Osteoblast (primary cell): ENCODE measurements around the gene KCNG1. TPM values are rescaled to one million over a fixed set of nuclear protein-coding genes. Genes with fewer than 3 reads are reported as not detected.

Experiments used
- DNase-seq: peaks from one replicate; pipeline ENCODE4 v3.0.0; 2011; ENCODE audit warnings: low spot score, mixed read lengths; ENCODE audit not compliant: insufficient read length; ENCODE audit errors: missing footprints
- H2AFZ ChIP-seq: 2 replicates; pipeline ENCODE4 v1.6.0; 2011; ENCODE audit warnings: mild to moderate bottlenecking, low read length
- H3K27ac ChIP-seq: 2 replicates; pipeline ENCODE4 v1.5.1; 2011; ENCODE audit warnings: mild to moderate bottlenecking, low read depth, low read length, moderate library complexity
- H3K27me3 ChIP-seq: 2 replicates; pipeline ENCODE4 v1.6.0; 2012; ENCODE audit warnings: mild to moderate bottlenecking, control low read depth, inconsistent platforms, low read length, moderate library complexity; ENCODE audit not compliant: insufficient read depth
- H3K36me3 ChIP-seq: 2 replicates; pipeline ENCODE4 v1.5.1; 2011; ENCODE audit warnings: mild to moderate bottlenecking, low read length, control low read depth, moderate library complexity; ENCODE audit not compliant: insufficient read depth
- H3K4me1 ChIP-seq: 2 replicates; pipeline ENCODE4 v1.5.1; 2011; ENCODE audit warnings: mild to moderate bottlenecking, low read length, control low read depth, moderate library complexity; ENCODE audit not compliant: insufficient read depth
- H3K4me2 ChIP-seq: 2 replicates; pipeline ENCODE4 v1.6.0; 2011; ENCODE audit warnings: mild to moderate bottlenecking, low read length; ENCODE audit not compliant: insufficient read depth
- H3K4me3 ChIP-seq: fragments of 200-600 bp; sonication (generic); 3 replicates; pipeline ENCODE4 v1.5.1; 2012; ENCODE audit warnings: mild to moderate bottlenecking, low read length, inconsistent platforms; ENCODE audit not compliant: insufficient read depth
- H3K79me2 ChIP-seq: 2 replicates; pipeline ENCODE4 v1.6.0; 2012; ENCODE audit warnings: mild to moderate bottlenecking, low read length, control low read depth, inconsistent platforms; ENCODE audit not compliant: insufficient read depth
- H3K9me3 ChIP-seq: 2 replicates; pipeline ENCODE4 v1.5.1; 2011; ENCODE audit warnings: low read depth, low read length, control low read depth
- H4K20me1 ChIP-seq: 2 replicates; pipeline ENCODE4 v1.6.0; 2012; ENCODE audit warnings: mild to moderate bottlenecking, low read length, control low read depth; ENCODE audit not compliant: insufficient read depth
- total RNA-seq: library from RNA; depleted of rRNA; stranded (reverse); fragments of >200 nt; gene quantifications from 2 replicates; pipeline ENCODE4 v1.2.3, GENCODE V29; 2012
- TF ChIP-seq, protein P1 (sequence below): IDR thresholded peaks from 2 replicates; pipeline ENCODE4 v1.5.1; 2011; ENCODE audit warnings: mild to moderate bottlenecking, low read depth, low read length, moderate library complexity; ENCODE audit errors: extremely low read depth

The KCNG1 gene
- total RNA-seq, 1 donor: 16.3 TPM

DNA sequence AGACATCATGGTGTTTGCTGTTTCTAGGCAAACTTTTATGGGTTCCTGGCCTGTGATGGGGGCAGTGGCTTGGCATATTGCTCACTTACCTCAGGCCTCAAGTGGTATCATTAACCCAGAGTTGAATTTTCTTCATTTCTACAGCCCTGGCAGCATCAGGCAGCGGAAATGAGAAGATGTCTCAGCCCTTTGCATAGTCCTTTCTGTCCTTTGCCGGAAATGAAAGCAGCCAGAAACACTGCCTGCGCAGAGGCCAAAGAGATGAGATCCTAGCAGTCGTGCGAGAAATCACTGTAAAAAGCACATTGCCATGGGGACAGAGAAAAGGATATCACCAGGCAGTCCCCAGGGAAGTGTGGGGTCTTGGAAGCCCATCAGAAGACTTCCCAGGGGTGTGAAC is 37.4 kb upstream of the KCNG1 start:
- peaks cover 7% of the 10 kb centered on the region for H3K27me3 ChIP-seq
- TF ChIP-seq, protein P1, sequence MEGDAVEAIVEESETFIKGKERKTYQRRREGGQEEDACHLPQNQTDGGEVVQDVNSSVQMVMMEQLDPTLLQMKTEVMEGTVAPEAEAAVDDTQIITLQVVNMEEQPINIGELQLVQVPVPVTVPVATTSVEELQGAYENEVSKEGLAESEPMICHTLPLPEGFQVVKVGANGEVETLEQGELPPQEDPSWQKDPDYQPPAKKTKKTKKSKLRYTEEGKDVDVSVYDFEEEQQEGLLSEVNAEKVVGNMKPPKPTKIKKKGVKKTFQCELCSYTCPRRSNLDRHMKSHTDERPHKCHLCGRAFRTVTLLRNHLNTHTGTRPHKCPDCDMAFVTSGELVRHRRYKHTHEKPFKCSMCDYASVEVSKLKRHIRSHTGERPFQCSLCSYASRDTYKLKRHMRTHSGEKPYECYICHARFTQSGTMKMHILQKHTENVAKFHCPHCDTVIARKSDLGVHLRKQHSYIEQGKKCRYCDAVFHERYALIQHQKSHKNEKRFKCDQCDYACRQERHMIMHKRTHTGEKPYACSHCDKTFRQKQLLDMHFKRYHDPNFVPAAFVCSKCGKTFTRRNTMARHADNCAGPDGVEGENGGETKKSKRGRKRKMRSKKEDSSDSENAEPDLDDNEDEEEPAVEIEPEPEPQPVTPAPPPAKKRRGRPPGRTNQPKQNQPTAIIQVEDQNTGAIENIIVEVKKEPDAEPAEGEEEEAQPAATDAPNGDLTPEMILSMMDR: no peak
- H3K36me3 ChIP-seq: no peaks in the 10 kb centered on the region
- H3K9me3 ChIP-seq: no peaks in the 10 kb centered on the region
- no peaks in the 10 kb centered on the region for H4K20me1 ChIP-seq
- peaks cover 2% of the 10 kb centered on the region for H3K4me1 ChIP-seq
- H3K4me2 ChIP-seq: no peak overlapping the region
- no peak overlapping the region for H3K27ac ChIP-seq
- DNase-seq: no peak
- no peak overlapping the region for H3K4me3 ChIP-seq
- H2AFZ ChIP-seq: no peak overlapping the region
- H3K79me2 ChIP-seq: no peaks in the 10 kb centered on the region

DNA sequence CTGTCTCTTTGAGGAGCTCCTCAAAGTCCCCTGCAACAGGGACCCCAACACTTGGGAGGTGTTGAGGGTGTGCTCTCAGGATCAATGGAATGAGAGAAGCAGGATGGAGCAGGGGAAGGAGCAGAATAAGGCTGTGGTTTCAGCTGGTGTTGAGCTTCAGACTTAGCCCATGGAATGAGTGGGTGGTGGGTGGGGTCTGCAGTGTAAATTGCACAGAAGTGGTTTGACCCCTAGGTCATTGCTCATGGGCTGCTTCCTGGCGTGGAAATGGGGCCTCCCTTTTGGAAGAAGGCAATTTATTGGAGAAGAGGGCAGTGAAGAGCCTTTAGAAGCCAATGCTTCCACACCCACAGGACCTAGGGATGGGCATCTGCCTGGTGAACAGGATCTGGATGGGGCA is 37.0 kb upstream of the KCNG1 start:
- H3K36me3 ChIP-seq: no peaks in the 10 kb centered on the region
- peaks cover 2% of the 10 kb centered on the region for H3K4me1 ChIP-seq
- H3K4me2 ChIP-seq: no peak overlapping the region
- H3K27me3 ChIP-seq: peaks cover 7% of the 10 kb centered on the region
- no peak overlapping the region for H2AFZ ChIP-seq
- no peaks in the 10 kb centered on the region for H3K79me2 ChIP-seq
- DNase-seq: no peak
- H3K9me3 ChIP-seq: no peaks in the 10 kb centered on the region
- no peaks in the 10 kb centered on the region for H4K20me1 ChIP-seq
- H3K27ac ChIP-seq: no peak overlapping the region
- TF ChIP-seq, protein P1: no peak
- no peak overlapping the region for H3K4me3 ChIP-seq

DNA sequence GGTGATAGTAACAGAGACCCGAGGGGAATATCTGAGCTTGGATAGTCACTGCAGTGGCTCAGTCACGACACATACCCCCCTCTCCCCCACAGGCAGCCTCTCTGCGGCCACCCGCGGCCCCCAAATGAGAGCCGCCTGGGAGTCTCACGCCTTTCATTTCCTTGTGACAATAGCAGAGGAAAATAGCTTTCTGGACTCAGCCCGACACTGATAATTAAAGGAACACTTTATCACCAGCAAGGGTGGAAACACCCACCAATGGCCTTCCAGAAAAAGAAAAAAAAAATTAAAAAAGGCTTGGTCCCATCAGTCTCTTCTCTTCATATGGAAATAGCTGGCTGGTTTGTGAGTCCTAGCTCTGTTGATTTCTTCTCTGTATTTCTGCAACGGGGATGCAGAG is 35.1 kb upstream of the KCNG1 start:
- Histone ChIP-seq H4K20me1 (no peaks in the 10 kb centered on the region), H3K27ac (no peak overlapping the region), H3K9me3 (no peaks in the 10 kb centered on the region), H2AFZ (no peak overlapping the region), H3K79me2 (no peaks in the 10 kb centered on the region), H3K4me3 (no peak overlapping the region), H3K4me1 (peaks cover 2% of the 10 kb centered on the region), H3K4me2 (no peak overlapping the region), H3K27me3 (peaks cover 18% of the 10 kb centered on the region), H3K36me3 (no peaks in the 10 kb centered on the region)
- TF ChIP-seq, protein P1: no peak
- DNase-seq: no peak

DNA sequence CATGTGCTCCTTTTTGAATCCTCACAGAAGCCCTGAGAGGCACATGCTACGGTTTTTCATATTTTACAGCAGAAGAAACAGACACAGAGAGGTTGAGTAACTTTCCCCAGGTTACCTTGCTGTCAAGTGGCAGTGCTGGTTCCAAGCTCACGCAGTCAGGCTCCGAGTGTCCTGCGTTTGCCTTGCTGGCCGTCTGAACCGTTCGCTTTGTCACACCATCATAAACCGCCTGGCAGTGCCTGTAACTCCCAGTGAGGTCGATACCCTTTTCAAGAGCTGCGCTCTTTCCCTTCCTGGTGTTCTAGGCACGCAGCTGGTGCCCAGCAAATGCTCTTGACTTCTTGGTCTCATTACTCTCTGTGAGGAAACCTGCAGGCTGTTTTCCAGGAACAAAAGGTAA is 31.3 kb upstream of the KCNG1 start:
- Histone ChIP-seq H3K79me2 (no peaks in the 10 kb centered on the region), H3K4me3 (no peak overlapping the region), H4K20me1 (no peaks in the 10 kb centered on the region), H3K4me2 (no peak overlapping the region), H3K27ac (no peak overlapping the region), H2AFZ (no peak overlapping the region), H3K27me3 (peaks cover 44% of the 10 kb centered on the region), H3K36me3 (no peaks in the 10 kb centered on the region), H3K4me1 (no peaks in the 10 kb centered on the region), H3K9me3 (no peaks in the 10 kb centered on the region)
- no peak for DNase-seq
- TF ChIP-seq, protein P1: no peak
